ENCODE data around the gene MTCH1. TPM values are rescaled to one million over a fixed set of nuclear protein-coding genes. Genes with fewer than 3 reads are reported as not detected.

The MTCH1 gene
- 10 to 100 TPM; 69.5 to 89.8 (median 88.3) TPM for polyA plus RNA-seq (ENCODE audit: low read depth in 6 of 6)

GRCh38 chr6:36985808-36986703 is at the start of gene MTCH1:
MTCH1 (minus strand) TSS chr6:36986196; CDS start chr6:36986173, 23 bp downstream.
- ATAC-seq (ENCODE audit: low read depth in 2 of 2) (peak; percentile 84 to 87), DNase-seq (peak; percentile 90)
- peak within 1 kb of the TSS in 5 of 6 donors; percentile 92 to 98 (median 96) for H3K27ac Mint-ChIP-seq
- no peaks in the 10 kb centered on the region for H3K27me3 Mint-ChIP-seq
- H3K36me3 Mint-ChIP-seq, result peaks cover 0 to 8% of the 10 kb centered on the region in 2 donors
- peaks cover 21 to 29% (median 23%) of the 10 kb centered on the region in 3 donors for H3K4me1 Mint-ChIP-seq
- peak within 1 kb of the TSS in 6 of 8 donors; percentile 96 to 99 (median 98) for H3K4me3 Mint-ChIP-seq
- H3K9me3 Mint-ChIP-seq, result no peaks in the 10 kb centered on the region

- Mint-ChIP-seq H3K4me3 (no peak overlapping the region), H3K9me3 (peaks cover 0 to 7% (median 4%) of the 10 kb centered on the region in 7 donors), H3K36me3 (peaks cover 8 to 43% of the 10 kb centered on the region in 2 donors), H3K27ac (peak overlapping the region in 5 of 6 donors; percentile 54 to 86 (median 64)), H3K27me3 (no peaks in the 10 kb centered on the region), H3K4me1 (peaks cover 18 to 23% (median 19%) of the 10 kb centered on the region in 3 donors)
- no peak for DNase-seq
- no peak for ATAC-seq (ENCODE audit: low read depth in 2 of 2)
Observed at GRCh38 chr6:37033819-37034795, 48.1 kb upstream of the MTCH1 start.

- DNase-seq (no peak), ATAC-seq (ENCODE audit: low read depth in 2 of 2) (no peak)
- peak overlapping the region in 1 of 8 donors; percentile 50 for H3K4me3 Mint-ChIP-seq
- peaks cover 0 to 7% (median 4%) of the 10 kb centered on the region in 7 donors for H3K9me3 Mint-ChIP-seq
- H3K27me3 Mint-ChIP-seq, result no peaks in the 10 kb centered on the region
- peaks cover 21 to 23% (median 21%) of the 10 kb centered on the region in 3 donors for H3K4me1 Mint-ChIP-seq
- H3K27ac Mint-ChIP-seq, result peak overlapping the region in 2 of 6 donors; percentile 31 to 86
- peaks cover 8 to 48% of the 10 kb centered on the region in 2 donors for H3K36me3 Mint-ChIP-seq
Observed at GRCh38 chr6:37033255-37033654, 47.3 kb upstream of the MTCH1 start.

GRCh38 chr6:37032239-37032638 is 46.2 kb upstream of the MTCH1 start:
- ATAC-seq (ENCODE audit: low read depth in 2 of 2), result no peak
- no peak for DNase-seq
- Mint-ChIP-seq H3K4me3 (no peak overlapping the region), H3K4me1 (peaks cover 21 to 23% (median 21%) of the 10 kb centered on the region in 3 donors), H3K27ac (peak overlapping the region in 4 of 6 donors; percentile 43 to 79 (median 68)), H3K27me3 (no peaks in the 10 kb centered on the region), H3K36me3 (peaks cover 8 to 48% of the 10 kb centered on the region in 2 donors), H3K9me3 (peaks cover 0 to 7% (median 4%) of the 10 kb centered on the region in 7 donors)

GRCh38 chr6:37030599-37030998 is 44.6 kb upstream of the MTCH1 start:
- Mint-ChIP-seq H3K9me3 (peaks cover 0 to 7% (median 4%) of the 10 kb centered on the region in 7 donors), H3K36me3 (peaks cover 8 to 46% of the 10 kb centered on the region in 2 donors), H3K4me1 (peaks cover 21 to 25% (median 23%) of the 10 kb centered on the region in 3 donors), H3K27ac (peak overlapping the region in 1 of 6 donors; percentile 15), H3K4me3 (no peak overlapping the region), H3K27me3 (no peaks in the 10 kb centered on the region)
- ATAC-seq (ENCODE audit: low read depth in 2 of 2), result no peak
- no peak for DNase-seq

GRCh38 chr6:37029249-37029971 is 43.4 kb upstream of the MTCH1 start:
- peak overlapping the region in 5 of 6 donors; percentile 1 to 85 (median 73) for H3K27ac Mint-ChIP-seq
- H3K9me3 Mint-ChIP-seq, result peaks cover 0 to 7% (median 4%) of the 10 kb centered on the region in 7 donors
- no peaks in the 10 kb centered on the region for H3K27me3 Mint-ChIP-seq
- peak; percentile 61 to 76 for ATAC-seq (ENCODE audit: low read depth in 2 of 2)
- peaks cover 8 to 47% of the 10 kb centered on the region in 2 donors for H3K36me3 Mint-ChIP-seq
- DNase-seq, result peak; percentile 34
- H3K4me1 Mint-ChIP-seq, result peaks cover 20 to 22% (median 20%) of the 10 kb centered on the region in 3 donors
- no peak overlapping the region for H3K4me3 Mint-ChIP-seq

GRCh38 chr6:37027811-37028469 is 41.9 kb upstream of the MTCH1 start:
- Mint-ChIP-seq H3K36me3 (peaks cover 13 to 39% of the 10 kb centered on the region in 2 donors), H3K4me3 (no peak overlapping the region), H3K27me3 (no peaks in the 10 kb centered on the region), H3K27ac (peak overlapping the region in 1 of 6 donors; percentile 54), H3K4me1 (peaks cover 9 to 13% (median 12%) of the 10 kb centered on the region in 3 donors), H3K9me3 (peaks cover 0 to 7% (median 4%) of the 10 kb centered on the region in 7 donors)
- ATAC-seq (ENCODE audit: low read depth in 2 of 2) (no peak), DNase-seq (no peak)

- Mint-ChIP-seq H3K9me3 (peaks cover 0 to 7% (median 4%) of the 10 kb centered on the region in 7 donors), H3K4me3 (no peak overlapping the region), H3K27me3 (no peaks in the 10 kb centered on the region), H3K36me3 (peaks cover 17 to 40% of the 10 kb centered on the region in 2 donors), H3K27ac (peak overlapping the region in 2 of 6 donors; percentile 65 to 66), H3K4me1 (peaks cover 9 to 19% (median 11%) of the 10 kb centered on the region in 3 donors)
- ATAC-seq (ENCODE audit: low read depth in 2 of 2) (no peak), DNase-seq (no peak)
Observed at GRCh38 chr6:37027036-37027720, 41.2 kb upstream of the MTCH1 start.

GRCh38 chr6:37025621-37026466 is 39.8 kb upstream of the MTCH1 start:
- no peak for DNase-seq

GRCh38 chr6:37024656-37025337 is 38.8 kb upstream of the MTCH1 start:
- H3K27ac Mint-ChIP-seq, result peak overlapping the region in 5 of 6 donors; percentile 2 to 85 (median 46)
- no peaks in the 10 kb centered on the region for H3K9me3 Mint-ChIP-seq
- H3K4me3 Mint-ChIP-seq, result no peak overlapping the region
- H3K27me3 Mint-ChIP-seq, result no peaks in the 10 kb centered on the region
- peaks cover 9 to 36% of the 10 kb centered on the region in 2 donors for H3K36me3 Mint-ChIP-seq
- no peak for ATAC-seq (ENCODE audit: low read depth in 2 of 2)
- no peak for DNase-seq
- peaks cover 18 to 28% (median 20%) of the 10 kb centered on the region in 3 donors for H3K4me1 Mint-ChIP-seq

More at GRCh38 chr6:37025621-37026466, 39.8 kb upstream of the MTCH1 start:
- Mint-ChIP-seq H3K27me3 (no peaks in the 10 kb centered on the region), H3K27ac (peak overlapping the region in 4 of 6 donors; percentile 46 to 89 (median 69)), H3K4me1 (peaks cover 11 to 24% (median 13%) of the 10 kb centered on the region in 3 donors), H3K4me3 (no peak overlapping the region), H3K9me3 (peaks cover 0 to 7% (median 4%) of the 10 kb centered on the region in 7 donors), H3K36me3 (peaks cover 17 to 40% of the 10 kb centered on the region in 2 donors)
- ATAC-seq (ENCODE audit: low read depth in 2 of 2), result no peak
